Body of pancreas (tissue), 4 donors: Measurements from ENCODE around the gene NFS1. TPM values are rescaled to one million over a fixed set of nuclear protein-coding genes. Genes with fewer than 3 reads are reported as not detected.

Source experiments
- ATAC-seq: fragments of 150-250 bp; one replicate; pipeline ENCODE4 v1.9.1; 2016
- DNase-seq, 4 donors: peaks; one replicate each; pipeline ENCODE4 v3.0.0-alpha.2; 2019
- H3K27ac ChIP-seq, 4 donors: fragments of 200-600 bp; sonication (generic); 1 replicate in 3 of 4; 2 replicates in 1 of 4; pipeline versions ENCODE4 v1.5.1 to v1.6.1; 2016 to 2019; ENCODE audit warnings: mild to moderate bottlenecking in 1 of 4, mixed read lengths in 1 of 4, moderate library complexity in 1 of 4
- H3K27me3 ChIP-seq, 2 donors: fragments of 200-600 bp; sonication (generic); one replicate each; pipeline ENCODE4 v1.6.0; 2016; ENCODE audit warnings: mild to moderate bottlenecking in 1 of 2
- H3K36me3 ChIP-seq, 2 donors: fragments of 200-600 bp; sonication (generic); replicated peaks in 1 of 2; 2 replicates each; pipeline ENCODE4 v1.5.1; 2016; ENCODE audit warnings: low read depth in 2 of 2; ENCODE audit not compliant: insufficient read depth in 1 of 2
- H3K4me1 ChIP-seq: fragments of 200-600 bp; sonication (generic); one replicate; pipeline ENCODE4 v1.6.0; 2016
- H3K4me3 ChIP-seq, 2 donors: fragments of 200-600 bp; sonication (generic); 1 replicate in 1 of 2; 2 replicates in 1 of 2; pipeline ENCODE4 v1.5.1; 2016 to 2019
- H3K9me3 ChIP-seq, 3 donors: fragments of 200-600 bp; sonication (generic); 1 replicate in 2 of 3; 2 replicates in 1 of 3; pipeline ENCODE4 v1.5.1; 2016
- POLR2A ChIP-seq, 3 donors: fragments of 450-650 bp; IDR thresholded peaks; one replicate each; pipeline ENCODE4 v1.6.1; 2016; ENCODE audit warnings: antibody characterized with exemption in 3 of 3, mild to moderate bottlenecking in 2 of 3
- WGBS, 2 donors: methylation state at CpG; one replicate each; pipeline ENCODE4 v1.1.5; 2017; 5-methylcytosine and 5-hydroxymethylcytosine counted together
- intact Hi-C: fragments of 100-400 bp; cut with DNase I; formaldehyde crosslinking; loops from one replicate; pipeline ENCODE4 v1.15.1; 2023
- total RNA-seq, 2 donors: library from RNA; depleted of rRNA; stranded (reverse); fragments of >200 nt; gene quantifications; one replicate each; pipeline ENCODE4 v1.1.0, GENCODE V29; 2016
- TF ChIP-seq, protein P1 (sequence below), 7 experiments: fragments of 450-650 bp in 4 of 7; fragments of 200-600 bp in 3 of 7; sonication (generic) in 3 of 7; IDR thresholded peaks; one replicate each; pipeline ENCODE4 v1.5.1; 2016 to 2019; ENCODE audit warnings: antibody characterized with exemption in 7 of 7

The NFS1 gene
- total RNA-seq, 2 donors from 2014 or later = 15.8 to 22.1 TPM

DNA sequence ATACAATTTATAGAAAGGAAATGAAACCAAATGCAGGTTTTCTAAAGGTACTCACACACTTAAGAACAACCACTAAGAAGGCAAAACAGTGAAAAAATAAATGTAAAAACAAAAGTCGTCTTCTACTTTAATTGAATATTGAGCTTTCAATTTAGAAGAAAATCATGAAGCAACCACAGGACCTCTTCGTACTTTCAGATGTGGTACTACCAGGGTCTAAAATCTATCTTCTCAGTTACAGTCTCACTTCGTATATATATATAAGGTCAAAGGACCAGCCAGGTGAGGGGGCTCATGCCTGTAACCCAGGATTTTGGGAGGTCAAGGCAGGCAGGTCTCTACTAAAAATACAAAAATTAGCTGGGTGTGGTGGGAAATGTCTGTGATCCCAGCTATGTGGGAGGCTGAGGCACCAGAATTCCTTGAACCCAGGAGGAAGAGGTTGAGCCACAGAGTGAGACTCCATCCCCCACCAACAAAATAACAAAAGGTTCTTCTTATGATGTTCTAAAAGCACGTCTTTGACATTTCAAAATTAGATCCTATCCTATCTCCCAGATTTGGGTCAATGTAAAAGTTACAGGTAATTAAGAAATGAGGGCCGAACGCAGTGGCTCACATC, 12.5 kb upstream of the NFS1 start:
- ATAC-seq (no peak), DNase-seq (no peak)
- intact Hi-C loops = no loop called here
- no peaks in the 10 kb centered on the region for H3K27me3 ChIP-seq
- no peak overlapping the region for H3K4me3 ChIP-seq
- TF ChIP-seq, protein P1, sequence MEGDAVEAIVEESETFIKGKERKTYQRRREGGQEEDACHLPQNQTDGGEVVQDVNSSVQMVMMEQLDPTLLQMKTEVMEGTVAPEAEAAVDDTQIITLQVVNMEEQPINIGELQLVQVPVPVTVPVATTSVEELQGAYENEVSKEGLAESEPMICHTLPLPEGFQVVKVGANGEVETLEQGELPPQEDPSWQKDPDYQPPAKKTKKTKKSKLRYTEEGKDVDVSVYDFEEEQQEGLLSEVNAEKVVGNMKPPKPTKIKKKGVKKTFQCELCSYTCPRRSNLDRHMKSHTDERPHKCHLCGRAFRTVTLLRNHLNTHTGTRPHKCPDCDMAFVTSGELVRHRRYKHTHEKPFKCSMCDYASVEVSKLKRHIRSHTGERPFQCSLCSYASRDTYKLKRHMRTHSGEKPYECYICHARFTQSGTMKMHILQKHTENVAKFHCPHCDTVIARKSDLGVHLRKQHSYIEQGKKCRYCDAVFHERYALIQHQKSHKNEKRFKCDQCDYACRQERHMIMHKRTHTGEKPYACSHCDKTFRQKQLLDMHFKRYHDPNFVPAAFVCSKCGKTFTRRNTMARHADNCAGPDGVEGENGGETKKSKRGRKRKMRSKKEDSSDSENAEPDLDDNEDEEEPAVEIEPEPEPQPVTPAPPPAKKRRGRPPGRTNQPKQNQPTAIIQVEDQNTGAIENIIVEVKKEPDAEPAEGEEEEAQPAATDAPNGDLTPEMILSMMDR (IDR thresholded peaks at IDR 0.05) = no peak
- TF ChIP-seq POLR2A (IDR thresholded peaks at IDR 0.05) = no peak
- H3K9me3 ChIP-seq = no peaks in the 10 kb centered on the region
- peaks cover 16 to 56% of the 10 kb centered on the region in 2 donors for H3K36me3 ChIP-seq
- WGBS, 2 donors = 60 to 67% methylated on average over 6 of the region's 6 CpGs
- H3K27ac ChIP-seq = no peak overlapping the region
- H3K4me1 ChIP-seq = peaks cover 27% of the 10 kb centered on the region

DNA sequence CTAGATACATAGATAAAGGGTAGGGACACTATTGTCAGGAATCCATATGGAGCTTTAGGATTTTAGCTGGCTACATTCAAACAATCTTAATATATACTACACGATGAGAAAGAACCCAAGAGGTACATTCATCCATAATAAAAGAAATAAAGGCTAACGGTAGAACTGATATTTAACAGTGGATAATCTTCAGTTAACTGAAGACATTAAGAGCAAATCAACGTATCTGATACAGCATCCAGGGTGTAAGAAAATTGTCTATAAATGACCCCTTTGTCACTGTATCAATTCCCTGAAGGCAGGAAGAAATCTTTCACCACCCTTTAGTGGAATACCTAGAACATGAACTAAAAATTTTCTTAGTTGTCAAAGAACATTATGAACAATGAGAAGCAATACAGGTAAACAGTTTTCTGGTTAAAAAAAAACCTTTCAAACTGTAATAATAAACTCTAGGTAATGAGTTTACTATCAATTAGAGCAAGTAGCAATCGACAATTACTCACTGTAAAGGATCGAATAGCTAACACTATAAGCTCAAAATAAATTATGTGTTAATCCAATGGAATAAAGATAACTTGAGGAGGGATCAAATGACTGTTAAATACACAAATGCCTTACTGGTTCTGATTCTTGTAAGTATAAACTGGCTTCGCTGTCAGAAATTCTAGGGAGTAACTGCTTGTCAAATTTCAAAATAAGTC, 11.9 kb upstream of the NFS1 start:
- WGBS, 2 donors = 37 to 40% methylated on average over 6 of the region's 6 CpGs
- Histone ChIP-seq H3K27me3 (no peaks in the 10 kb centered on the region), H3K9me3 (no peaks in the 10 kb centered on the region), H3K36me3 (peaks cover 13 to 56% of the 10 kb centered on the region in 2 donors), H3K4me1 (peaks cover 27% of the 10 kb centered on the region), H3K4me3 (no peak overlapping the region), H3K27ac (no peak overlapping the region)
- DNase-seq (no peak), ATAC-seq (no peak)
- no peak for TF ChIP-seq POLR2A (IDR thresholded peaks at IDR 0.05)
- TF ChIP-seq, protein P1 (IDR thresholded peaks at IDR 0.05) = no peak
- intact Hi-C loops = no loop called here

- DNase-seq (no peak), ATAC-seq (no peak)
- Histone ChIP-seq H3K27me3 (no peaks in the 10 kb centered on the region), H3K4me3 (no peak overlapping the region), H3K36me3 (peaks cover 21 to 49% of the 10 kb centered on the region in 2 donors), H3K9me3 (no peaks in the 10 kb centered on the region), H3K27ac (no peak overlapping the region), H3K4me1 (peaks cover 27% of the 10 kb centered on the region)
- TF ChIP-seq POLR2A (IDR thresholded peaks at IDR 0.05) = no peak
- TF ChIP-seq, protein P1 (IDR thresholded peaks at IDR 0.05) = no peak
- intact Hi-C loops = no loop called here
Measured at GRCh38 chr20:35710039-35710438, 10.9 kb upstream of the NFS1 start.

GRCh38 chr20:35709259-35709658, 10.1 kb upstream of the NFS1 start:
- Histone ChIP-seq H3K4me1 (peaks cover 27% of the 10 kb centered on the region), H3K4me3 (no peak overlapping the region), H3K27ac (no peak overlapping the region), H3K27me3 (no peaks in the 10 kb centered on the region), H3K9me3 (no peaks in the 10 kb centered on the region), H3K36me3 (peaks cover 23 to 51% of the 10 kb centered on the region in 2 donors)
- 67 to 86% methylated on average over 1 of the region's 1 CpG for WGBS, 2 donors
- DNase-seq (no peak), ATAC-seq (no peak)
- intact Hi-C loops = no loop called here
- TF ChIP-seq POLR2A (IDR thresholded peaks at IDR 0.05) = no peak
- TF ChIP-seq, protein P1 (IDR thresholded peaks at IDR 0.05) = no peak
